SKM-1 (cell line): ENCODE measurements around the gene NXNL2.

Experiments
- DNase-seq: peaks from one replicate; lab custom pipeline; 2025; ENCODE audit not compliant: unreplicated experiment; lab: John Stamatoyannopoulos, UW

The NXNL2 gene

GRCh38 chr9:88578121-88579049 lies 43.4 kb downstream of the NXNL2 start:
- DNase-seq = peak; percentile 36

- DNase-seq = no peak
Observed at GRCh38 chr9:88579050-88579715, 44.2 kb downstream of the NXNL2 start.

- no peak for DNase-seq
Observed at GRCh38 chr9:88580961-88581360, 46.0 kb downstream of the NXNL2 start.

GRCh38 chr9:88583901-88584596 lies 49.1 kb downstream of the NXNL2 start:
- DNase-seq = no peak

GRCh38 chr9:88585426-88585825 lies 50.4 kb downstream of the NXNL2 start:
- no peak for DNase-seq

- DNase-seq = no peak
Observed at GRCh38 chr9:88586452-88586851, 51.5 kb downstream of the NXNL2 start.

- no peak for DNase-seq
Observed at GRCh38 chr9:88587182-88587581, 52.2 kb downstream of the NXNL2 start.

- no peak for DNase-seq
Observed at GRCh38 chr9:88587885-88588649, 53.1 kb downstream of the NXNL2 start.

- no peak for DNase-seq
Observed at GRCh38 chr9:88589656-88590055, 54.7 kb downstream of the NXNL2 start.

GRCh38 chr9:88590558-88591146 lies 55.7 kb downstream of the NXNL2 start:
- no peak for DNase-seq

- no peak for DNase-seq
Observed at GRCh38 chr9:88593537-88594185, 58.7 kb downstream of the NXNL2 start.
